ENCODE results near the gene ZNF101.
A peak's percentile ranks its signal among the peaks of the same experiment; 100 is the strongest.
"Not testable (repeated sequence)": the region's sequence is repeated elsewhere in the genome, so short reads cannot be mapped to it uniquely, and the experiment has no call there.

The ZNF101 gene

DNA sequence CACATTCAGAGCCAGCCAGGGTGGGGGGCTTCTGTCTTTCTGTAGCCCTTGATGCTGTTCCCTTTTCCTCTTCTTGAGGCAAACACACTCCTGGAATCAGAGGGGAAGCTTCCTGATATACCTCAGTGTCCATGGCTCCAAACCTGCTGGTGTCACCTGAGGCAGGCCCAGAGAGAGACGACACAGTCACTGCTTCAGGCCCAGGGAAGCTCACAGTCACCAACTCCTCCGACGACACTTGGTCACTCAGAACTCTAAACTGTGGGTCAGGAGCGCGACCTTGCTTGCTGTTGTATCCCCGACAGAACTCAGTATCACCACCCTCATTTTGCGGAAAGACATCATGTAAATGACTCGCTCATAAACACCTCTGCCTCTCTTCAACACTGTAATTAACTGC, 6.3 kb upstream of the ZNF101 start:
- no peak for DNase-seq

DNA sequence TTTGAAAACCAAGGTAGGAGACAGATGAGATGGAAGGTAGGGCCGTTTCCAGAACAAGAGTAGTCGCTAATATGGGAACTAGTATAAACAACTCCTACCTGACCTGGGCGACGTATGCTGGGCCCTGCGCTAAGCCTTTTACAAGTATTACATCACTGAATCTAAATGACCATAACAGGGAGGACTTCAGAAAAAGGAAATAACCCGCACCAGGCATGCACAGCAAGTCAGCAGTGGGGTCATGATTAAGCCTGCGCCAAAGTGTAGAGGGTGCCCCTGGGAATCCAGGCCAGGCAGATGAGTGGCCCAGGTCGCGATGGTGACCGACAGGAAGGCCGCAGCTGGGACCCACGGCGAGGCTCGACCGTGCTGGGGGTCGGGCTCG, 5.8 kb upstream of the ZNF101 start:
- no peak for DNase-seq

GRCh38 chr19:19663256-19664120, 5.2 kb upstream of the ZNF101 start, which contains the start of gene ATP13A1:
ATP13A1 (minus strand) TSS chr19:19663676; CDS start chr19:19663666, 10 bp downstream.
- DNase-seq, result peak; percentile 96 to 97

GRCh38 chr19:19665420-19665948, 3.2 kb upstream of the ZNF101 start:
- DNase-seq, result not testable (repeated sequence)

GRCh38 chr19:19670070-19670551, 1.5 kb downstream of the ZNF101 start:
- DNase-seq, result no peak

DNA sequence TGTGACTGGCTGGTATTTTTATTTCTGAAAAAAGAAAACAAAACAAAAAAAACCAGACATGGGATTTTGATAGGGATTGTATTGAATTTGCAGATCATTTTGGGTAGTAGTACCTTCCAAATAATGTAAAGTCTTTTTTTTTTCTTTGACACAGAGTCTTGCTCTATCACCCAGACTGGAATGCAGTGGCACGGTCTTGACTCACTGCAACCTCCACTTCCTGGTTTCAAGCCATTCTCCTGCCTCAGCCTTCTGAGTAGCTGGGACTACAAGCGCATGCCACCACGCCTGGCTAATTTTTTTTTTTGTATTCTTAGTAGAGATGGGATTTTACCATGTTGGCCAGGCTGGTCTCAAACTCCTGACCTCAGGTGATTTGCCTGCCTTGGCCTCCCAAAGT, 4.2 kb downstream of the ZNF101 start:
- DNase-seq, result no peak

GRCh38 chr19:19674315-19674714, 5.7 kb downstream of the ZNF101 start:
- DNase-seq, result no peak

DNA sequence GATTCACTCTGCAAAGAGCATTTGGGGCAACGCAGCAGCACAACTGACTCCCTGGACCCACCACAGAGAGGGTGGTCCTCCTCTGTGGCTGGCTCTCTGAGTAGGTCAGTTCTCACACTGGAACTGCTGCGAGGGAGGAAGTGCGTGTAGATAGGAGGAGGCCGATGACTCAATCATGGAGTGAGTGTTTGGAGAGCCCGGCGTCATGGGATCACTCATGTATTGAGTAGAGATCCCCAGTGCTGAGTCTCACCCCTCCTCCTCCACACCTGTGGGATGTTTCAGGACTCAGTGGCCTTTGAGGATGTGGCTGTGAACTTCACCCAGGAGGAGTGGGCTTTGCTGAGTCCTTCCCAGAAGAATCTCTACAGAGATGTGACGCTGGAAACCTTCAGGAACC, 8.9 kb downstream of the ZNF101 start:
- no peak for DNase-seq

DNA sequence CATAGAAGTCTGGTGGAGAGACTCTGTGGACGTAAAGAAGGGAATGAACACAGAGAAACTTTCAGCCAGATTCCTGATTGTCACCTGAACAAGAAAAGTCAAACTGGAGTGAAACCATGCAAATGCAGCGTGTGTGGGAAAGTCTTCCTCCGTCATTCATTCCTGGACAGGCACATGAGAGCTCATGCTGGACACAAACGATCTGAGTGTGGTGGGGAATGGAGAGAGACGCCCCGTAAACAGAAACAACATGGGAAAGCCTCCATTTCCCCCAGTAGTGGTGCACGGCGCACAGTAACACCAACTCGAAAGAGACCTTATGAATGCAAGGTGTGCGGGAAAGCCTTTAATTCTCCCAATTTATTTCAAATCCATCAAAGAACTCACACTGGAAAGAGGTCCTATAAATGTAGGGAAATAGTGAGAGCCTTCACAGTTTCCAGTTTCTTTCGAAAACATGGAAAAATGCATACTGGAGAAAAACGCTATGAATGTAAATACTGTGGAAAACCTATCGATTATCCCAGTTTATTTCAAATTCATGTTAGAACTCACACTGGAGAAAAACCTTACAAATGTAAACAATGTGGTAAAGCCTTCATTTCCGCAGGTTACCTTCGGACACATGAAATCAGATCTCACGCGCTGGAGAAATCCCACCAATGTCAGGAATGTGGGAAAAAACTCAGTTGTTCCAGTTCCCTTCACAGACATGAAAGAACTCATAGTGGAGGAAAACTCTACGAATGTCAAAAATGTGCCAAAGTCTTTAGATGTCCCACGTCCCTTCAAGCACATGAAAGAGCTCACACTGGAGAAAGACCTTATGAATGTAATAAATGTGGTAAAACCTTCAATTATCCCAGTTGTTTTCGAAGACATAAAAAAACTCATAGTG, 10.8 kb downstream of the ZNF101 start:
- DNase-seq, result no peak

DNA sequence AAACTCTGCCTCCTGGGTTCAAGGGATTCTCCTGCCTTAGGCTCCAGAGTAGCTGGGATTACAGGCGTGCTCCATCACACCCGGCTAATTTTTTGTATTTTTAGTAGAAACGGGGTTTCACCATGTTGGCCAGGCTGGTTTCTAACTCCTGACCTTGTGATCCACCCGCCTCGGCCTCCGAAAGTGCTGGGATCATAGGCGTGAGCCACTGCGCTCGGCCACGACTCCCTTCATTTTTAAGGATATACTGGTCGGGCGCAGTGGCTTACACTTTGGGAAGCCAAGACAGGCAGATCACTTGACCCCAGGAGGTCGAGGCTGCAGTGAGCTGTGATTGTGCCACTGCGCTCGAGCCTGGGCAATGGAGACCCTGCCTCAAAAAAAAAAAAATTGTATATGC, 17.5 kb downstream of the ZNF101 start:
- not testable (repeated sequence) for DNase-seq

- DNase-seq, result no peak
Measured at GRCh38 chr19:19686580-19686979, 17.9 kb downstream of the ZNF101 start.

DNA sequence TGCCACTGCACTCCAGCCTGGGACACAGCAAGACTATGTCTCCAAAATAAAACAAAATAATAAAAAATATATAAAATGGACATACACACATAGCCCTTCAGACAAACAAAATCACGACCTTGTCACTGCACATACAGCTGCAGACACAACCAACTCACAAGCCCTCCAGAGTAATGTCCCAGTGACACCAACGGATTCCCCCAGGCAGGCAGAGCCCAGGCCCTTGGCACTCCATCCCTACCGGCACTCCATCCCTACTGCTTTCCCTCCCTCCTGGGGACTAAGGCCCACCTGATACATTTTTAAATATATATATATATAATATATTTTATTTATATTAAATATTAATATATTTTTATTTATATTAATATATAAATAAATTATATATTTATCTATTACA, 18.5 kb downstream of the ZNF101 start:
- no peak for DNase-seq

- DNase-seq, result not testable (repeated sequence)
Measured at GRCh38 chr19:19689023-19689422, 20.4 kb downstream of the ZNF101 start.

DNA sequence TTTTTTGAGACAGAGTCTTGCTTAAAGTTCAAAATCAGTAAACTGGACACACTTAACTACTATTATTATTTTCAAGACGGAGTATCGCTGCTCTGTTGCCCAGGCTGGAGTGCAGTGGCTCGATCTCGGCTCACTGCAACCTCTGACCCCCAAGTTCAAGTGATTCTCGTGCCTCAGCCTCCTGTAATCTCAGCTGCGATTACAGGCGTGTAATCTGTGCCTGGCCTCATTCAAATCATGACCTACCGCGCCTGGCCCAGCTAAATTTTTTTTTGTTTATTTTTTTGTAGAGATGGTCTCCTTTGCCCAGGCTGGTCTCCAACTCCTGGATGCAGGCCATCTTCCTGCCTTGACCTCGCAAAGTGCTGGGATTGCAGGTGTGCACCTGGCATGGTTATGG, 23.0 kb downstream of the ZNF101 start:
- DNase-seq, result no peak

- DNase-seq, result no peak
Measured at GRCh38 chr19:19696386-19696785, 27.7 kb downstream of the ZNF101 start.

- no peak for DNase-seq
Measured at GRCh38 chr19:19697589-19697988, 28.9 kb downstream of the ZNF101 start.

DNA sequence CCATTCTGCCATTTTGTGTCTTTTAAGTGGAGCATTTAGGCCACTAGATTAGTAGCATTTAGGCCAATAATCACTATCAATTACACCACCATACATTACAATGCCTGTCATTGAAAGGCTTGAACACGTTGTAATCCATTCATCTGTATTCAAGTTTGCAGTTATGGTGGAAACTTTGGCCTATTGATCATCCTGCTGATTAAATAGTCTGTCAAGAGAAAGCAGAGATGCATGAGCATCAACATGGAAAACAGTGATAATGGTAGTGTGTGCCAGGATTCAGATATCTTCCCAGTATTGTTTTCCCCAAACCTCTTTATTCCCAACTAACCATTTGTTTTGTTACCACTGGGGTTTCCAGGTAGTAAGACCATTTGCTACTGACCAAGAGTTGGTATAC, 31.9 kb downstream of the ZNF101 start:
- not testable (repeated sequence) for DNase-seq

GRCh38 chr19:19704836-19705235, 36.2 kb downstream of the ZNF101 start:
- no peak for DNase-seq

GRCh38 chr19:19710506-19710905, 41.9 kb downstream of the ZNF101 start:
- no peak for DNase-seq

DNA sequence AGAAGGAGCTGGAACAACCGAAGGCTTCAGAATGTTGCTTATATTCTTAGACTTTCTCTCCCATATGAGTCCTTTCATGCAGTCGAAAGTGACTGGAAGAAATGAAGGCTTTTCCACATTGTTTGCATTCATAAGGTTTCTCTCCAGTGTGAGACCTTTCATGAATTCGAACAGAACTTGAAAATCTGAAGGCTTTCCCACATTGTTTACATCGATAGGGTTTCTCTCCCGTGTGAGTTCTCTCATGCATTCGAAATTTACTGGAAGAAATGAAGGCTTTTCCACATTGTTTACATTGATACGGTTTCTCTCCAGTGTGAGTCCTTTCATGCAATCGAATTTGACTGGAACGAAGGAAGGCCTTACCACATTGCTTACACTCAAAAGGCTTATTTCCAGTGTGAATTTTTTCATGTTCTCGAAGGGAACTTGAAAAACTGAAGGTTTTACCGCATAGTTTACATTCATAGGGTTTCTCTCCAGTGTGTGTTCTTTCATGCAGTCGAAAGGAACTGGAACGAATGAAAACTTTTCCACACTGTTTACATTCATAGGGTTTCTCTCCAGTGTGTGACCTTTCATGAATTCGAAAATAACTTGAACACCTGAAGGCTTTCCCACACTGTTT, 42.8 kb downstream of the ZNF101 start:
- no peak for DNase-seq

- DNase-seq, result no peak
Measured at GRCh38 chr19:19711934-19712828, 43.5 kb downstream of the ZNF101 start.

GRCh38 chr19:19719798-19720197, 51.2 kb downstream of the ZNF101 start:
- DNase-seq, result no peak
